Large intestine (tissue), 3 donors: Measurements from ENCODE around the gene OAS2. TPM values are rescaled to one million over a fixed set of nuclear protein-coding genes. Genes with fewer than 3 reads are reported as not detected.

Source experiments
- DNase-seq, 2 donors: peaks; one replicate each; pipeline versions ENCODE4 v3.0.0 to v3.0.0-alpha.2; 2013
- H3K27ac ChIP-seq: one replicate; pipeline ENCODE4 v1.5.1; 2013; ENCODE audit warnings: low read length
- H3K27me3 ChIP-seq: 2 replicates; pipeline ENCODE4 v1.6.1; 2013; ENCODE audit warnings: low read length; ENCODE audit not compliant: control insufficient read depth, insufficient read depth
- H3K36me3 ChIP-seq: 2 replicates; pipeline ENCODE4 v1.6.1; 2013; ENCODE audit warnings: low read length; ENCODE audit not compliant: control insufficient read depth, insufficient read depth
- H3K4me1 ChIP-seq: one replicate; pipeline ENCODE4 v1.6.1; 2013; ENCODE audit warnings: low read length; ENCODE audit not compliant: control insufficient read depth, insufficient read depth
- H3K4me3 ChIP-seq: one replicate; pipeline ENCODE4 v1.5.1; 2013; ENCODE audit warnings: low read length
- H3K9me3 ChIP-seq: one replicate; pipeline ENCODE4 v1.6.1; 2013; ENCODE audit warnings: mild to moderate bottlenecking, low read depth, low read length, moderate library complexity; ENCODE audit not compliant: control insufficient read depth
- WGBS: methylation state at CpG from one replicate; pipeline ENCODE4 v1.1.5; 2013; ENCODE audit warnings: low lambda C conversion rate; ENCODE audit not compliant: insufficient coverage; 5-methylcytosine and 5-hydroxymethylcytosine counted together
- polyA plus RNA-seq: library from polyadenylated mRNA; unstranded; fragments of 120-200 nt; gene quantifications from one replicate; pipeline ENCODE4 v1.2.1, GENCODE V29; 2013

Gene OAS2
- polyA plus RNA-seq, 1 donor, result 2.9 TPM

- 100% methylated on average over 1 of the region's 8 CpGs for WGBS
- Histone ChIP-seq H3K9me3 (no peaks in the 10 kb centered on the region), H3K36me3 (no peaks in the 10 kb centered on the region), H3K27ac (no peak overlapping the region), H3K27me3 (no peaks in the 10 kb centered on the region), H3K4me3 (no peak overlapping the region), H3K4me1 (no peaks in the 10 kb centered on the region)
- no peak for DNase-seq
Measured at GRCh38 chr12:112996501-112996900, 18.2 kb downstream of the OAS2 start.

- Histone ChIP-seq H3K27me3 (no peaks in the 10 kb centered on the region), H3K4me3 (no peak overlapping the region), H3K27ac (no peak overlapping the region), H3K4me1 (no peaks in the 10 kb centered on the region), H3K9me3 (no peaks in the 10 kb centered on the region), H3K36me3 (no peaks in the 10 kb centered on the region)
- no peak for DNase-seq
- WGBS, result 90% methylated on average over 3 of the region's 7 CpGs
Measured at GRCh38 chr12:112997506-112997905, 19.2 kb downstream of the OAS2 start.

GRCh38 chr12:112998987-112999767 lies 20.9 kb downstream of the OAS2 start:
- no peak for DNase-seq
- H3K36me3 ChIP-seq, result no peaks in the 10 kb centered on the region
- no peak overlapping the region for H3K27ac ChIP-seq
- no peaks in the 10 kb centered on the region for H3K27me3 ChIP-seq
- H3K4me3 ChIP-seq, result no peak overlapping the region
- H3K9me3 ChIP-seq, result no peaks in the 10 kb centered on the region
- H3K4me1 ChIP-seq, result no peaks in the 10 kb centered on the region
- 86% methylated on average over 1 of the region's 12 CpGs for WGBS

GRCh38 chr12:113000433-113000832 lies 22.1 kb downstream of the OAS2 start:
- no peak overlapping the region for H3K4me3 ChIP-seq
- H3K27ac ChIP-seq, result no peak overlapping the region
- no peak for DNase-seq
- WGBS, result no CpG with 5 or more reads among the region's 6 CpGs
- no peaks in the 10 kb centered on the region for H3K36me3 ChIP-seq
- H3K27me3 ChIP-seq, result no peaks in the 10 kb centered on the region
- no peaks in the 10 kb centered on the region for H3K4me1 ChIP-seq
- H3K9me3 ChIP-seq, result no peaks in the 10 kb centered on the region

- Histone ChIP-seq H3K27me3 (no peaks in the 10 kb centered on the region), H3K27ac (no peak overlapping the region), H3K4me1 (no peaks in the 10 kb centered on the region), H3K4me3 (no peak overlapping the region), H3K36me3 (no peaks in the 10 kb centered on the region), H3K9me3 (no peaks in the 10 kb centered on the region)
- WGBS, result no CpG with 5 or more reads among the region's 4 CpGs
- no peak for DNase-seq
Measured at GRCh38 chr12:113002155-113002554, 23.8 kb downstream of the OAS2 start.

- no peak for DNase-seq
- Histone ChIP-seq H3K36me3 (no peaks in the 10 kb centered on the region), H3K9me3 (no peaks in the 10 kb centered on the region), H3K27me3 (no peaks in the 10 kb centered on the region), H3K4me3 (no peak overlapping the region), H3K27ac (no peak overlapping the region), H3K4me1 (no peaks in the 10 kb centered on the region)
- WGBS, result no CpG with 5 or more reads among the region's 5 CpGs
Measured at GRCh38 chr12:113002676-113003075, 24.4 kb downstream of the OAS2 start.

- H3K4me1 ChIP-seq, result no peaks in the 10 kb centered on the region
- H3K27me3 ChIP-seq, result no peaks in the 10 kb centered on the region
- no peak overlapping the region for H3K4me3 ChIP-seq
- no peaks in the 10 kb centered on the region for H3K9me3 ChIP-seq
- no peak overlapping the region for H3K27ac ChIP-seq
- DNase-seq, result no peak
- H3K36me3 ChIP-seq, result no peaks in the 10 kb centered on the region
- 69% methylated on average over 4 of the region's 9 CpGs for WGBS
Measured at GRCh38 chr12:113003636-113004035, 25.3 kb downstream of the OAS2 start.

- H3K4me1 ChIP-seq, result no peaks in the 10 kb centered on the region
- H3K4me3 ChIP-seq, result no peak overlapping the region
- DNase-seq, result no peak
- no peak overlapping the region for H3K27ac ChIP-seq
- H3K9me3 ChIP-seq, result no peaks in the 10 kb centered on the region
- WGBS, result no CpG with 5 or more reads among the region's 4 CpGs
- H3K27me3 ChIP-seq, result peaks cover 3% of the 10 kb centered on the region
- H3K36me3 ChIP-seq, result no peaks in the 10 kb centered on the region
Measured at GRCh38 chr12:113005762-113006161, 27.4 kb downstream of the OAS2 start.

GRCh38 chr12:113006206-113006605 lies 27.9 kb downstream of the OAS2 start:
- no peaks in the 10 kb centered on the region for H3K36me3 ChIP-seq
- no CpG with 5 or more reads among the region's 7 CpGs for WGBS

GRCh38 chr12:113006641-113007040 lies 28.3 kb downstream of the OAS2 start:
- H3K27ac ChIP-seq, result no peak overlapping the region
- DNase-seq, result no peak
- H3K4me1 ChIP-seq, result no peaks in the 10 kb centered on the region
- H3K4me3 ChIP-seq, result no peak overlapping the region
- H3K36me3 ChIP-seq, result no peaks in the 10 kb centered on the region
- no peaks in the 10 kb centered on the region for H3K9me3 ChIP-seq
- H3K27me3 ChIP-seq, result peaks cover 3% of the 10 kb centered on the region
- no CpG with 5 or more reads among the region's 6 CpGs for WGBS

More at GRCh38 chr12:113006206-113006605, 27.9 kb downstream of the OAS2 start:
- Histone ChIP-seq H3K4me1 (no peaks in the 10 kb centered on the region), H3K4me3 (no peak overlapping the region), H3K27me3 (peaks cover 3% of the 10 kb centered on the region), H3K27ac (no peak overlapping the region), H3K9me3 (no peaks in the 10 kb centered on the region)
- DNase-seq, result no peak

- DNase-seq, result no peak
- no peaks in the 10 kb centered on the region for H3K9me3 ChIP-seq
- no peak overlapping the region for H3K4me3 ChIP-seq
- H3K36me3 ChIP-seq, result no peaks in the 10 kb centered on the region
- no peak overlapping the region for H3K27ac ChIP-seq
- peaks cover 3% of the 10 kb centered on the region for H3K27me3 ChIP-seq
- H3K4me1 ChIP-seq, result no peaks in the 10 kb centered on the region
- WGBS, result no CpG with 5 or more reads among the region's 4 CpGs
Measured at GRCh38 chr12:113007166-113007565, 28.8 kb downstream of the OAS2 start.
